ENCODE data around the gene FAM222B. TPM values are rescaled to one million over a fixed set of nuclear protein-coding genes. Genes with fewer than 3 reads are reported as not detected.

Gene FAM222B
- total RNA-seq, 1 donor from 2014 or later: 45.3 TPM

GRCh38 chr17:28714281-28714680, 128.3 kb downstream of the FAM222B start:
- no peak for DNase-seq (ENCODE audit: low spot score)

- no peak for DNase-seq (ENCODE audit: low spot score)
Measured at GRCh38 chr17:28712705-28713415, 129.7 kb downstream of the FAM222B start.

GRCh38 chr17:28712032-28712704, 130.4 kb downstream of the FAM222B start:
- DNase-seq (ENCODE audit: low spot score): no peak

DNA sequence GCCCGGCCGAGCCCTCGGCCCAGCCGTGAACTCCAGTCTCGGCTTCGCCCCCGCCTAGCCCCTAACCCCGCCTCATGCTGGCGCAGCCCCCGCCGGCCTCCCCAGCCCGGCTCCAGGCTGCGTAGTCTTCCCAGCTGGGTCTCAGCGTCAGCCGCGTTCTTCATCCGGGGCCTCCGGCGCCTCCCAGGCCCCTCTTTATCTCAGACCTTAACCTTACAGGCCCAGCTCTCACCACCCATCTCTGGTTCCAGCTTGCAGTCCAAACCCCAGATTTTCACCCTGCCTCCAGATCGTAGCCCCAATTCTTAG, 130.9 kb downstream of the FAM222B start, which contains the start of gene PROCA1:
Gene PROCA1 (minus strand): TSS at position 166 of the 309 bp plus-strand sequence. CDS start 228 bp downstream, outside the sequence.
- no peak for DNase-seq (ENCODE audit: low spot score)

GRCh38 chr17:28710861-28711722, 131.5 kb downstream of the FAM222B start:
- peak; percentile 92 for DNase-seq (ENCODE audit: low spot score)

GRCh38 chr17:28707339-28707720, 135.3 kb downstream of the FAM222B start:
- DNase-seq (ENCODE audit: low spot score): no peak

GRCh38 chr17:28706471-28707338, 135.9 kb downstream of the FAM222B start:
- no peak for DNase-seq (ENCODE audit: low spot score)

Other genes with a start within 250 kb of the FAM222B start
- gene SPAG5, start 243.8 kb downstream of the FAM222B start, total RNA-seq: 6.4 TPM
- gene RSKR, start 228.6 kb downstream of the FAM222B start, total RNA-seq: 9.0 TPM
- gene BLTP2, start 197.6 kb downstream of the FAM222B start, total RNA-seq: 161 TPM
- 73.4 TPM for gene SDF2, start 180.9 kb downstream of the FAM222B start, total RNA-seq
- 59.8 TPM for gene SUPT6H, start 180.6 kb downstream of the FAM222B start, total RNA-seq
- 4.5 TPM for gene PROCA1, start 130.9 kb downstream of the FAM222B start, total RNA-seq
- 70.2 TPM for gene RAB34, start 124.9 kb downstream of the FAM222B start, total RNA-seq
- gene RPL23A, start 122.8 kb downstream of the FAM222B start, total RNA-seq: 1,157 TPM
- 6.3 TPM for gene TLCD1, start 116.6 kb downstream of the FAM222B start, total RNA-seq
- gene NEK8, start 114.0 kb downstream of the FAM222B start, total RNA-seq: 8.1 TPM
- gene TRAF4, start 98.8 kb downstream of the FAM222B start, total RNA-seq: 115 TPM
- 33.6 TPM for gene ERAL1, start 12.2 kb upstream of the FAM222B start, total RNA-seq
- 113 TPM for gene FLOT2, start 54.9 kb upstream of the FAM222B start, total RNA-seq
- 10.9 TPM for gene DHRS13, start 60.3 kb upstream of the FAM222B start, total RNA-seq
- gene PHF12, start 108.7 kb upstream of the FAM222B start, total RNA-seq: 44.5 TPM
- not detected for gene SEZ6, start 163.2 kb upstream of the FAM222B start, total RNA-seq
- gene PIPOX, start 200.4 kb upstream of the FAM222B start, total RNA-seq: 3.5 TPM